Measurements from ENCODE around the gene MRPL36.

DNA sequence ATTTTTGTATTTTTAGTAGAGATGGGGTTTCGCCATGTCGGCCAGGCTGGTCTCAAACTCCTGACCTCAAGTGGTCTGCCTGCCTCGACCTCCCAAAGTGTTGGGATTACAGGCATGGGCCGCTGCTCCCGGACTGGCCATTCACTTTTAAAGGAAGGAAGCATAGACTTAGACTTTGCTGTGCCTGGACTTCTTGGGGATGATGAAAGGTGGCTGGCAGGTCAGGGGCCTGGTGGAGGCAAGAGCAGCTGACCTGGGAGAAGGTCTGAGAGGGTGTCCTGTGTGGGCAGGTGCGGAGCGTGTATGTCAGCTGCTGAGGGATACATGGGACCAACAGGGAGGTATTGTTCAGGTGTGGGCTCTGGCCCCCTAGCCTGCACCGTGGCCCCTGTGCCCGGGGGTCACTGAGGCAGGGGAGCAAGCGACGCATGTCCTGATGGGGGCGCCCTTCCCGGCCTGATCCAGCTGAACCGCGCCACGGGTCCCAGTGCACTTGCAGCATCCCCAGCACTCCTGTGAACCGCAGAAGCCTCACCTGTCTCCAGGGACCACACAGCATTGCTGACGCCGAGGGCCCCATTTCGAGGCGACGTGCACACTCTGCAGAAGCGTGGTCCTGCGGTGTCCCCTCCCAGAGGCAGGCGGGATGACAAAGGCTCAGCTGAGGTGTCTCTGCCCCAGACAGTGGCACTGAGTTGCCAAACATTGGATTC lies 24.6 kb upstream of the MRPL36 start:
- TF ChIP-seq CTCF (IDR thresholded peaks at IDR 0.05) = no peak
- no peak for TF ChIP-seq AFF4 (CRISPR knock-in tag; IDR thresholded peaks at IDR 0.05; ENCODE audit: borderline replicate concordance)
- no peak for TF ChIP-seq NR2C2 (CRISPR knock-in tag; IDR thresholded peaks at IDR 0.05)
- no peak for TF ChIP-seq ZNF138 (CRISPR knock-in tag; conservative IDR thresholded peaks at IDR 0.05)
- TF ChIP-seq ELF4 (CRISPR knock-in tag; IDR thresholded peaks at IDR 0.05; ENCODE audit: low read depth) = no peak
- no peak for TF ChIP-seq CREB1 (CRISPR knock-in tag; IDR thresholded peaks at IDR 0.05)
- TF ChIP-seq, protein P1, sequence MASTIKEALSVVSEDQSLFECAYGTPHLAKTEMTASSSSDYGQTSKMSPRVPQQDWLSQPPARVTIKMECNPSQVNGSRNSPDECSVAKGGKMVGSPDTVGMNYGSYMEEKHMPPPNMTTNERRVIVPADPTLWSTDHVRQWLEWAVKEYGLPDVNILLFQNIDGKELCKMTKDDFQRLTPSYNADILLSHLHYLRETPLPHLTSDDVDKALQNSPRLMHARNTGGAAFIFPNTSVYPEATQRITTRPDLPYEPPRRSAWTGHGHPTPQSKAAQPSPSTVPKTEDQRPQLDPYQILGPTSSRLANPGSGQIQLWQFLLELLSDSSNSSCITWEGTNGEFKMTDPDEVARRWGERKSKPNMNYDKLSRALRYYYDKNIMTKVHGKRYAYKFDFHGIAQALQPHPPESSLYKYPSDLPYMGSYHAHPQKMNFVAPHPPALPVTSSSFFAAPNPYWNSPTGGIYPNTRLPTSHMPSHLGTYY (CRISPR knock-in tag; IDR thresholded peaks at IDR 0.05) = no peak
- no peak for TF ChIP-seq JUN (CRISPR knock-in tag; IDR thresholded peaks at IDR 0.05)
- TF ChIP-seq, protein P2, sequence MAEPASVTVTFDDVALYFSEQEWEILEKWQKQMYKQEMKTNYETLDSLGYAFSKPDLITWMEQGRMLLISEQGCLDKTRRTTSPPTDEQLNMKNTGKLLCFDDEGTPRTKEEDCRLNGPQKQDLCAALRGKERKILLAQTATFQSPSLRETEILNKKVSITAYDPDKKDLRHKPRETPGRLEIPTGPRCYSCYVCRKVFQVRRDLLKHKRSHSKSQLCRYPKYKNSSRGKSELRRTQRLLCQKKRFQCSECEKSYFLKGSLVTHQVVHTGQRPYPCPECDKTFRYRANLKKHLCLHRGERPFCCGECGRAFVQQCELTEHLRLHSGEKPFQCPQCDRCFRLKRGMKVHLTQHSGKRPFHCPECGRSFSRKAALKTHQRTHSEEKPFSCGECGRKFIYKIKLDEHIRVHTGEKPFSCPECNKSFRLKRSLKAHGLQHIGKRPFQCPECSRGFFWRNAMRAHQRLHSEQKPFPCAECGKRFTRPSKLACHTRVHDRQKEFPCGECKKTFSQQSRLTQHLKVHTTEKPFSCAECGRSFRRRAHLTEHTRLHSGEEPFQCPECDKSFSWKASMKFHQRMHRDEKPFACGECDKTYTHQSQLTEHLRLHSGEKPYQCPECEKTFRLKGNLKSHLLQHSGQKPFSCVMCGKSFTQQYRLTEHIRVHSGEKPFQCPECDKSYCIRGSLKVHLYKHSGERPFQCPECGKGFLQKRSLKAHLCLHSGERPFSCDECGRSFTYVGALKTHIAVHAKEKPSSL (CRISPR knock-in tag; conservative IDR thresholded peaks at IDR 0.05) = no peak
- TF ChIP-seq FOXK1 (CRISPR knock-in tag; IDR thresholded peaks at IDR 0.05) = no peak
